HG02759 (cell line): Measurements from ENCODE around the gene ACAA2.

ENCODE experiments used
- ATAC-seq: cut with Tn5 transposase; IDR thresholded peaks from one replicate; pipeline ENCODE4 v1.9.1; 2021; ENCODE audit warnings: mild to moderate bottlenecking, moderate library complexity; ENCODE audit not compliant: unreplicated experiment

ACAA2 gene

GRCh38 chr18:49768051-49768391, 45.3 kb downstream of the ACAA2 start:
- ATAC-seq = no peak

GRCh38 chr18:49767111-49768050, 46.0 kb downstream of the ACAA2 start:
- ATAC-seq = no peak

- no peak for ATAC-seq
Observed at GRCh38 chr18:49766646-49767045, 46.7 kb downstream of the ACAA2 start.

GRCh38 chr18:49764032-49764431, 49.3 kb downstream of the ACAA2 start:
- no peak for ATAC-seq

GRCh38 chr18:49763590-49763989, 49.7 kb downstream of the ACAA2 start:
- ATAC-seq = no peak

GRCh38 chr18:49762191-49763077, 50.9 kb downstream of the ACAA2 start:
- no peak for ATAC-seq

- no peak for ATAC-seq
Observed at GRCh38 chr18:49761771-49762170, 51.6 kb downstream of the ACAA2 start.

- ATAC-seq = no peak
Observed at GRCh38 chr18:49758263-49758610, 55.1 kb downstream of the ACAA2 start.

GRCh38 chr18:49757513-49758262, 55.6 kb downstream of the ACAA2 start:
- no peak for ATAC-seq

GRCh38 chr18:49756671-49757362, 56.5 kb downstream of the ACAA2 start:
- no peak for ATAC-seq

GRCh38 chr18:49756135-49756534, 57.2 kb downstream of the ACAA2 start:
- ATAC-seq = no peak

GRCh38 chr18:49755489-49755888, 57.8 kb downstream of the ACAA2 start:
- no peak for ATAC-seq

- ATAC-seq = no peak
Observed at GRCh38 chr18:49754866-49755265, 58.5 kb downstream of the ACAA2 start.

- ATAC-seq = no peak
Observed at GRCh38 chr18:49753643-49754042, 59.7 kb downstream of the ACAA2 start.

- ATAC-seq = no peak
Observed at GRCh38 chr18:49752095-49752457, 61.3 kb downstream of the ACAA2 start.

- no peak for ATAC-seq
Observed at GRCh38 chr18:49751427-49752094, 61.8 kb downstream of the ACAA2 start.

- ATAC-seq = no peak
Observed at GRCh38 chr18:49749563-49749962, 63.8 kb downstream of the ACAA2 start.

- no peak for ATAC-seq
Observed at GRCh38 chr18:49747876-49748275, 65.5 kb downstream of the ACAA2 start.

- no peak for ATAC-seq
Observed at GRCh38 chr18:49745045-49746014, 68.0 kb downstream of the ACAA2 start.
